Breast epithelium (tissue), 3 donors: ENCODE results near the gene DMD.

Experiments
- POLR2A ChIP-seq: fragments of 450-650 bp; IDR thresholded peaks from one replicate; pipeline ENCODE4 v1.6.1; 2016; ENCODE audit warnings: antibody characterized with exemption, mild to moderate bottlenecking, moderate library complexity
- POLR2AphosphoS5 ChIP-seq, 3 donors: sonication (generic); formaldehyde crosslinking; IDR thresholded peaks; one replicate each; pipeline ENCODE4 v1.6.1; 2017; ENCODE audit warnings: antibody characterized with exemption in 3 of 3

DNA sequence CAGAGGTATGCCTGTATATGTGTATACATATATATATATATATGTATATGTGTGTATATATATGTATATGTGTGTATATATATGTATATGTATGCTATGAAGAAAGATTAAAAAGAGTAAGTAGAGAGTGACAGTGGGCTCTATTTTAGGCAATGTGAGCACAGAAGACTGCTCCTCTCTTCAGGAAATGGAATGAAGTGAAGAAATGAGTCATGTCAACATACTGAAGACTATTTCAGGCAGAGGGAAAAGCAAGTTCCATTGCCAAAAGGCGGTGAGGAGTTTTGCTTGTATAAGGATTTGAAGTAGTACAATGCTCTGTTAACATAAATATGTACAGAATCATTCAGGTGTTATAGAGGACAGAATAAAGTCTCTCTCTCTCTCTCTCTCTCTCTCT lies 1366.3 kb downstream of the DMD start:
- TF ChIP-seq POLR2A (no peak), POLR2AphosphoS5 (IDR thresholded peaks at IDR 0.05) (no peak)
